ENCODE data around the gene SPATA32.

The SPATA32 gene

GRCh38 chr17:45246338-45246737 is 15.6 kb downstream of the SPATA32 start:
- DNase-seq, result no peak

DNA sequence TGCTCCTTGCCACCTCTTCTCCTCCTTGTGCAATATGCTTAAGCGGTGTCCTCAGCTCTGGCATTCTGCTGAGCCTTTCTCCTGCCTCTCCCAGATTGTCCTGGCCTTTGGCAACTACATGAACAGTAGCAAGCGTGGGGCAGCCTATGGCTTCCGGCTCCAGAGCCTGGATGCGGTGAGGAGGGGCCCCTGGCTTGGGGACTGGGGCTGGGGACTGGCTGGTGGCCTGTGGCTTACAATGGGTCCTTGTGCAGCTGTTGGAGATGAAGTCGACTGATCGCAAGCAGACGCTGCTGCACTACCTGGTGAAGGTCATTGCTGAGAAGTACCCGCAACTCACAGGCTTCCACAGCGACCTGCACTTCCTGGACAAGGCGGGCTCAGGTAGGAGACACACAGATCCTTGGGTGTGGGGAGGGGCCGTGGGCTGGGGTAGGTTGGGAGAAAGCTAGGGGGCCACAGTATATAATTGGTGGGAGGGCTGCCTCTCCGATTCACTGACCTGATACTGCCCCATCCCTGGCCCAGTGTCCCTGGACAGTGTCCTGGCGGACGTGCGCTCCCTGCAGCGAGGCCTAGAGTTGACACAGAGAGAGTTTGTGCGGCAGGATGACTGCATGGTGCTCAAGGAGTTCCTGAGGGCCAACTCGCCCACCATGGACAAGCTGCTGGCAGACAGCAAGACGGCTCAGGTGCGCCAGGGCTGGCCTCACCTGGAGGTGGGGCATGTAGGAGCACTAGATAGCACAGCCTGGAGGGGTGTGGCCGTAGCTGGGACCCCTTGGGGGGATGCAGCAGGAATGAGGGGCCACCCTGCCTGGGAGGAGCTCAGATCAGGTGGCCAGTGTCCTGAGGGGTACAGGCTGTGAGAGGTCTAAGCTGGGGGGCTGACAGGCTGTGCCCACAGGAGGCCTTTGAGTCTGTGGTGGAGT is 16.9 kb downstream of the SPATA32 start:
- DNase-seq, result no peak

DNA sequence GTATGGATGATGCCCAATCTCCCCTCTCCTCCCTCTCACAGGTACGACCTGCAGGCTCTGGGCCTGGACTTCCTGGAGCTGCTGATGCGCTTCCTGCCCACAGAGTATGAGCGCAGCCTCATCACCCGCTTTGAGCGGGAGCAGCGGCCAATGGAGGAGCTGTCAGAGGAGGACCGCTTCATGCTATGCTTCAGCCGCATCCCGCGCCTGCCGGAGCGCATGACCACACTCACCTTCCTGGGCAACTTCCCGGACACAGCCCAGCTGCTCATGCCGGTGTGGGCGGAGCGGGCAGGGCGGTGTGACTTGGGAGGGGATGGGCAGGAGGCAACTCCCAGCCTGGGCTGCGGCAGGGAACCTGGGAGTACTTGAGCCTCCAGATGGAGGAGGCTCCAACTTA is 18.1 kb downstream of the SPATA32 start:
- no peak for DNase-seq

GRCh38 chr17:45242029-45242414 is 19.9 kb downstream of the SPATA32 start:
- DNase-seq, result no peak

DNA sequence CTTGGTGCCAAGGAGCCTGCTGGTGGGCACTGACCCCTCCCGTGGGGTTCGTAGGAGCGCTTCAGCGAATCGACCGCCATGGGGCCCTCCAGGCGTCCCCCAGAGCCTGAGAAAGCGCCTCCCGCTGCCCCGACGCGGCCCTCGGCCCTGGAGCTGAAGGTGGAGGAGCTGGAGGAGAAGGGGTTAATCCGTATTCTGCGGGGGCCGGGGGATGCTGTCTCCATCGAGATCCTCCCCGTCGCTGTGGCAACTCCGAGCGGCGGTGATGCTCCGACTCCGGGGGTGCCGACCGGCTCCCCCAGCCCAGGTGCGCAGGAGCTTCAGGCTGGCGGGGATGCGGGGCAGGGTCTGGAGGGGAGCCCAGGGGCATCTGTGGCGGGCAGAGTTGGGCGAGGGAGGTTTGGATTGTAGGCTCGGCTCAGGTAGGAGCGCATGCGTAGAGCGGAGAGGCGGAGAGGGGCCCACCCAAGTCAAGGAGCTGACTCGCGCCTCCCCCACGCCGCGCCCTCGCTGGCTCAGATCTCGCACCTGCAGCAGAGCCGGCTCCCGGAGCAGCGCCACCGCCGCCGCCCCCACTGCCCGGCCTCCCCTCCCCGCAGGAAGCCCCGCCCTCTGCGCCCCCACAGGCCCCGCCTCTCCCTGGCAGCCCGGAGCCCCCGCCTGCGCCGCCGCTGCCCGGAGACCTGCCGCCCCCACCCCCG is 20.4 kb downstream of the SPATA32 start:
- DNase-seq, result no peak

DNA sequence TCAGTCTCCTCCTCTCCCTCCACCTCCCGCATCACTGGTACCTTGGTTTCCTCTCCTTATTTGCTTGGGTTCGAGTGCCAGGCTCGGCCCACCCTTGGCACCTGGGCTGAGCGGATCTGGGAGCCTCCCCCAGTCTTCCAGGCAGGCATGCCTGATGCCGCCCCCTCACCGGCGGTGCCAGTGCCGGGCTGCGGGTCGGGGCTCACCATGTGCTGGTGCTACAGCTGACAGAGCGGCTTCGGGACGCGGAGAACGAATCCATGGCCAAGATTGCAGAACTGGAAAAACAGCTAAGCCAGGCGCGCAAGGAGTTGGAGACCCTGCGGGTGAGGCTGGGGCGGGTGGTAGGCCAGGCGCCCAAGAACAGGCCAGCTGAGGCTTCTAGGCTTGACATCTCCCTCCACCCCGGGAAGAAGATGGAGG is 21.0 kb downstream of the SPATA32 start:
- DNase-seq, result no peak

DNA sequence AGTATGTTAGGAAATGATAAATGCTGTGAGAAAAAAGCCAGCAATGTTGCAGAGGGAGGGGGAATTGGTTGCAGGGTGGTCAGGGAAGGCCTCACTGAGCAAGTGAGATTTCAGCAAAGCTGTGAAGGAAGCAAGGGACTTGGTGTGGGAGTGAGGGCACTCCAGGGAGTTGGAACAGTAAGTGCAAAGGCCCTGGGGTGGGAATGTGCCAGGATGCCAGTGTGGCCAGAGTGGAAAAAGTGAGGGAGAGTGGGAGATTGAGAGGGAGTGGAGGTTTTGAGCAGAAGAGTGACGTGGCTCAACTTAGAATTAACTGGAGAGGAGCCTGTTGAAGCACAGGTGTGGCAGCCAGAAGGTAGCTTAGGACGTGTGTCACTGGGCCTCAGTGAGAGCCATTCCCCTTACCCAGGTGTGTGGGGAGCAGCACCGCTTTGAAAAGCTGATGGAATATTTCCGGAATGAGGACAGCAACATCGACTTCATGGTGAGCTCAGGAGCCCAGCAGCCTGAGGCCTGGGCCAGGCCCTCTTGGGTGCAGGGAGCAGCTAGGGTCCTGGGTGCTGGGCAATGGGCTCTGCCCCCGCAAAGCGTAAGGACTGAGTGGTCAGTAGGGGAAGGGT is 23.6 kb downstream of the SPATA32 start:
- no peak for DNase-seq

DNA sequence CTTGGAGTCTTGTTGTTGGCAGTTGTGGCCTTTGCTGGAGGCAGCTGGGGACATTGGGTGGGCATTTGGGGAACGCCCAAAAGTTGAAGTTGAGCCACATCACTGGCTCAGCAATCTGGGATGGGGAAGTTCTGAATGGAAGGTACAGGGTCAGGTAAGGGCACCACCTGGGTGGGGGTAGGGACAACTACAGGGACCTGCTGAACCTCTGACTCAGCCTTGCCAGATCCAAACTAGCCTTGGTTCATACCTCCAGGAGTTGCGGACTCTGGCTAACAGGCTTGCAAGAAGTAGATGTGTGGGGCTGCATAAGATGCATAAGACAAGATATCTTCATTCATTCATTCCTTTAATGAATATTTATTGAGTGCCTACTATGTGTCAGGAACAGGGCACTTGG is 24.2 kb downstream of the SPATA32 start:
- no peak for DNase-seq

DNA sequence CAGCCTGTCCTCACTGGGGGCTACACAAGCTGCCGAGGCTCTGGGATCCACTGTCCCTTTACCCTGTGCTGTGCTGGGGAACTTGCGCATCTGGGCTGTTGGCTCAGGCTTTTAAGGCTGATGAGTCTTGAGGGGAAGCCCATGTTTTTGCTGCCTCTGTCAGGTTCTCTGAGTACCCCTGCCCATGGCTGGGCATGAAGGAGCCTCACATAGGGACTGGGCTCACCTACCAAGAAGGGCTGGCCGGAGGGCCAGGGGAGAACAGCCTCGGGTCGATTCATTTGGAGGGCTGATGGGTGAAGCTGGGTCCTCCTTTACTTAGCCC is 25.6 kb downstream of the SPATA32 start:
- DNase-seq, result no peak

DNA sequence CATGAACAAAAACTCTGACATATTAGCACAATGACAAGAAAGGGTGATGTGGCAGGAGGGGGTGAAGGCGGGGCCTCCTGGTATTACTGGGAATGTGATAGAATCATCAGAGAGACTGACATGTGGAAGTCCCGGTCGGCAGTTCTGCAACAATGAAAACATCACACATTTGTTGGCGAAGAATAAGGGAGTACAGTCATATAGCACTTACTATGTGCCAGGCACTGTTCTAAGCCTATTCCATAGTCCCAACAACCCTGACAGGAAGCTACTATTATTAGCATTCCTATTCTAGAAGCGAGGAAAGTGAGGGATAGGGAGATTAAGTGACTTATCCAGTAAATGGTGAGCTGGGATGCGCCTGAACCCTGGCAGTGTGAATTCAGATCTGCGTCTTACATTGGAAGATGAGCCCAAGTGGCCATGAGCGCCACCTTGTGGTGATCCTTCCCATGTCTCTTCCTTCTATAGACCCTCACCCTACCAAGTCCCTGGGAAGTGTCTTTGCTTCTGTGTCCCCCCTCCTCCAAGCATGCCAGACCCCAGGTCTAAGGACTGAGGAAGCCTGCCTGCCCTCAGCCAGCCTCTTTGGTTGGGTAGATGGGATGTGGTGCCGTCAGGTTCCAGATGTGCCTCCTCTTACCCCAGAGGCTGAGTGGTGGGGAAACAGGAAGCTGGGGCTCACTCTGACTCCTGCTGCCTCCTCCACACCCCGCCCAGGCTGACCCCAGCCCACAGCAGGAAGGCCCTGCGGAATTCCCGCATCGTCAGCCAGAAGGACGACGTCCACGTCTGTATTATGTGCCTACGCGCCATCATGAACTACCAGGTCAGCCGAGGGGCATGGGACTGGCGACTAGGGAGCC is 26.2 kb downstream of the SPATA32 start:
- DNase-seq, result peak; percentile 78

GRCh38 chr17:45234641-45235415 is 27.1 kb downstream of the SPATA32 start:
- peak; percentile 51 for DNase-seq

DNA sequence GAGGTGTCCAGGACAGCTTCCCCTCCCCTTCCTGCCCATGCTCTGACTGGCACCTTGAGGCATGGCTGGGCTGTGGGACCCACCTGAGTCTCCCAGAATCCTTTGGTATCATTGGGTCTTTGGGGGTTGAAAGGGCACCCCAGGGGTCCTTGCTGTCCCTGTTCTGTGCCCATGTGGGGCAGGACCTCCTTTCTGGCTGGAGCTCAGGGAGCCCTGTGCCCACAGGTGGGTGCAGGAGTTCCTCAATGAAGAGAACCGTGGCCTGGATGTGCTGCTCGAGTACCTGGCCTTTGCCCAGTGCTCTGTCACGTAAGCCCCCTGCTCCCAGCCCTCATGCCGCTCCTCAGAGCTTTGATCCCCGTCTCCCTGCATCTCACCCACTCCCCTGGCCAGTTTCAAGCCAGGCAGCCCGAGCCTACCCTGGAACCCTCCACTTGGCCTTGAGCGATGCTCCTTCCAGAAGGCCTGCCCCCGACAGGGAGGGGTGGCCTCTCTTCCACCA is 28.4 kb downstream of the SPATA32 start:
- DNase-seq, result no peak

DNA sequence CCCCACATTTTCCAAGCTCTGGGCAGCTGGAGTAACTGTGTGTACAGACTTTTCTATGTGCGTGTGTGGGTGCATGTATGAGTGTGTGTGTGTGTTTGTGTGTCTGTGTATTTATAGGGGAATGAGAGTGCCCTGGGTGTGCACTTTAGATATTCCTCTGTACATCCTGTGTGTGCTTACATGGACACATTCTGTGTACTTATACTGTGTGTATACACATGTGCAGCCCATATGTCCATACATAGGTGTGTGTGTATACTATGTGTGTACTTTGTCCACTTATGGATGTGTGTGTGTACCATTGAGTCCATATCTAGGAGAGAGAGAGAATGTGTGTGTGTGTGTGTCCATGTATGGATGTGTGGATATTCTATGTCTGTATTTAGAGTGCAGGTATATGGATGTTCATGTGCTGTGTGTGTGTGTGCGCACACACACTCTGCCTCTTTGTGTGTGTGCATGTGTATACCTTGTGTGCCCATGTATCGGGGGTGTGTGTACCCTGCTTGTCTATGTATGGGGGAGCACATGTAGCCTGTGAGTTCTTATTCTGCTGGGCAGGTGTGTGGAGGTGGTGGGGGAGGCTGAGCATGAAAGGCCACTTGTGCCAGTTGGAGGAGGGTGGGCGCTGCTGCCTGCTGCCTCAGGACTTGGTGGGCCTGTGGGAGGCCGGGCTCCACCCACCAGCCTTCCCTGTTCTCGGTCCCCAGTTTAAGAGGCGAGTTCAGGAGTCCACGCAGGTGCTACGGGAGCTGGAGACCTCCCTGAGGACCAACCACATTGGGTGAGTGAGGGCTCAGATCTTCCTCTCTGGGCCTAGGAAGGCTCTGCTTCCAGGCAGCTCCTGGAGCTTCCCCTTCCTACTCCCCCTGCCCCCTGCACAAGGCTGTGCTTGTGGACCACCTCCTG is 29.1 kb downstream of the SPATA32 start:
- DNase-seq, result no peak

DNA sequence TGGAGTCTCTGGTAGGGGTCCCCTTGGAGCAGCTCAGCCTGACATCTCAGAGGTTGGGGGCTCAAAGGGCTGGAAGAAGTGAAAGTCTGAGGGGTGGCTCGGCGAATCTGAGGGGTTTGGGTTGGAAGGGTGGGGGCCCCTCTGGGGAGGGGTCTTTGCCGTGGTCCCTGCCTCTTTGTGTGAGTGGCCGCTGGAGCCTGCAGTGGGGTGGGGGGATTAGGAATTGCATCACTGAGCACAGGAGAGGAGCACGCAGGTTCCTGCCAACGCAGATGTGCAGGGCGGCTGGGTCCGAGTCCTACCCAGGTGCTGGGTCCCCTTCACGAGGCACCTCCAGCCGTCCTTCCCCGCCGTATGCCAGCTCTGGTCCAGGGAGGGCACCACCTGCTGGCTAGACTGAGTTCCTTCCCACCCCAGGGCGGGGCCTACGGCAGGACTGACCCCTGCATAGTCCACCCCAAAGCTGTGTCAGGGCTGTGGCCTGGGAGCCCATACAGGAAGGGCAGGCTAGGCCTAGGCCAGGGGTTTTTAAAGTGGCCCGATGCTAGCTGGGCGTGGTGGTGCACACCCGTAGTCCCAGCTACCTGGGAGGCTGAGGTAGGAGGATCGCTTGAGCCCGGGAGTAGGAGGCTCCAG is 30.3 kb downstream of the SPATA32 start:
- DNase-seq, result peak; percentile 38

GRCh38 chr17:45230787-45231480 is 31.0 kb downstream of the SPATA32 start:
- DNase-seq, result no peak

DNA sequence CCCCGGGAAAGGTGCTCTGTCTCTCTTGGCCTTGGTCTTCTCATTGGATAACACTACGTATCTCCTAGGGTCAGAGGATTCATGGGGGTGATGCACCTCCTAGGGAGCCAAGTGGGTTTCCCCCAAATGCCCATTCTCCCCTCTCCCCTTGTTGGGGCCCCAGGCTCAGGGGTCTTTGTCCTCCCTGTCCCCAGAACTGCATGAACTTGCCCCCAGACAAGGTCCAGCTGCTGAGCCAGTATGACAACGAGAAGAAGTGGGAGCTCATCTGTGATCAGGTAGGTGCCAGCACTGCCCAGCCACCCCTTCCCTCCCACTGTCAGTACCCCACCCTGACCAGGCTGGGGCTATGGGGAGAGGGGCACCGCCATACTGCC is 31.5 kb downstream of the SPATA32 start:
- DNase-seq, result no peak

GRCh38 chr17:45229681-45230409 is 32.0 kb downstream of the SPATA32 start:
- peak; percentile 39 for DNase-seq

- DNase-seq, result peak; percentile 89
These were observed 32.9 kb downstream of the SPATA32 start for GRCh38 chr17:45228763-45229539.

All from activated naive CD4-positive, alpha-beta T cell treated with Interleukin-2 at 50 U/mL for 16 hours (primary cell).